Panc1 (cell line): ENCODE data around the gene VSTM2A. TPM values are rescaled to one million over a fixed set of nuclear protein-coding genes. Genes with fewer than 3 reads are reported as not detected.

Experiments used
- ATAC-seq: fragments of 200-7000 bp; cut with Tn5 transposase; 2 replicates; pipeline ENCODE4 v1.9.1; 2020; ENCODE audit warnings: mild to moderate bottlenecking, moderate library complexity
- BruUV-seq: library from RNA; stranded (reverse); fragments of 400-500 nt; replicated peaks from 2 replicates; lab custom pipeline; 2021; lab: Mats Ljungman, UMichigan
- CTCF ChIA-PET: fragments of 300-600 bp; sonication (Branson Sonifier 250); formaldehyde crosslinking; loops from one replicate; lab custom pipeline; 2022; ENCODE audit warnings: antibody characterized with exemption; lab: Charles Lee
- POLR2A ChIA-PET: fragments of 300-600 bp; sonication (Branson Sonifier 250); formaldehyde crosslinking; loops from one replicate; lab custom pipeline; 2022; ENCODE audit warnings: antibody characterized with exemption; lab: Charles Lee
- DNase-seq: peaks from one replicate; pipeline ENCODE4 v3.0.0-alpha.2; 2010; ENCODE audit warnings: low read depth, low spot score
- H3K27ac ChIP-seq: 2 replicates; pipeline ENCODE4 v1.5.1; 2011; ENCODE audit warnings: mild to moderate bottlenecking, low read length, inconsistent platforms
- H3K27me3 ChIP-seq: fragments of 200-500 bp; sonication (Bioruptor generic); 2 replicates; pipeline ENCODE4 v1.6.0; 2014; ENCODE audit warnings: low read length, inconsistent platforms; ENCODE audit not compliant: control insufficient read depth, insufficient read depth
- H3K36me3 ChIP-seq: fragments of 200-500 bp; sonication (Bioruptor generic); 2 replicates; pipeline ENCODE4 v1.5.1; 2014; ENCODE audit warnings: inconsistent platforms, mild to moderate bottlenecking, low read length, moderate library complexity; ENCODE audit not compliant: control insufficient read depth, insufficient read depth
- H3K4me1 ChIP-seq: 2 replicates; pipeline ENCODE4 v1.5.1; 2011; ENCODE audit warnings: inconsistent platforms, mild to moderate bottlenecking, low read length, moderate library complexity; ENCODE audit not compliant: control insufficient read depth, insufficient read depth
- H3K4me3 ChIP-seq, 2 experiments: 2 replicates each; pipeline ENCODE4 v1.5.1; 2011 to 2012; ENCODE audit warnings: low read depth in 2 of 2, low read length in 2 of 2, mild to moderate bottlenecking in 2 of 2, inconsistent platforms in 1 of 2, moderate library complexity in 1 of 2
- H3K9me3 ChIP-seq: fragments of 200-500 bp; sonication (Bioruptor generic); 2 replicates; pipeline ENCODE4 v1.5.1; 2014; ENCODE audit warnings: low read depth, mild to moderate bottlenecking, inconsistent platforms, low read length, moderate library complexity; ENCODE audit not compliant: control insufficient read depth, insufficient read depth
- POLR2AphosphoS5 ChIP-seq: IDR thresholded peaks from 2 replicates; pipeline ENCODE4 v1.6.1; 2012; ENCODE audit warnings: mild to moderate bottlenecking, low read depth, low read length, moderate library complexity
- SIN3A ChIP-seq: IDR thresholded peaks from 2 replicates; pipeline ENCODE4 v1.6.1; 2012; ENCODE audit warnings: low read depth, mild to moderate bottlenecking, low read length, moderate library complexity, borderline replicate concordance; ENCODE audit not compliant: insufficient read depth
- TCF7L2 ChIP-seq: IDR thresholded peaks from 2 replicates; pipeline ENCODE4 v1.6.1; 2011; ENCODE audit warnings: mild to moderate bottlenecking, low read depth, low read length, inconsistent platforms
- in situ Hi-C: cut with HindIII; loops from 2 replicates; pipeline ENCODE4 v1.10.0; 2016; ENCODE audit warnings: low sequenced_read_pairs, low pct_unique_long_range_greater_than_20kb
- intact Hi-C: fragments of 100-400 bp; cut with micrococcal nuclease; formaldehyde crosslinking; loops from one replicate; pipeline ENCODE4 v1.10.0; 2022; ENCODE audit not compliant: unreplicated experiment
- total RNA-seq: library from RNA; stranded (reverse); gene quantifications from one replicate; pipeline ENCODE4 v1.2.1, GENCODE V29; 2021; ENCODE audit not compliant: unreplicated experiment
- TF ChIP-seq, protein P1 (sequence below): fragments of 450-650 bp; IDR thresholded peaks from 2 replicates; pipeline ENCODE4 v1.5.1; 2017; ENCODE audit warnings: mild to moderate bottlenecking
- TF ChIP-seq, protein P2 (sequence below), 2 experiments: IDR thresholded peaks; 2 replicates each; pipeline ENCODE4 v1.6.1; 2011 to 2012; ENCODE audit warnings: low read depth in 2 of 2, control low read depth in 1 of 2, low read length in 1 of 2, mild to moderate bottlenecking in 1 of 2, moderate library complexity in 1 of 2; ENCODE audit not compliant: insufficient read depth in 1 of 2

VSTM2A gene
- total RNA-seq, 1 experiment from 2014 or later = not detected

DNA sequence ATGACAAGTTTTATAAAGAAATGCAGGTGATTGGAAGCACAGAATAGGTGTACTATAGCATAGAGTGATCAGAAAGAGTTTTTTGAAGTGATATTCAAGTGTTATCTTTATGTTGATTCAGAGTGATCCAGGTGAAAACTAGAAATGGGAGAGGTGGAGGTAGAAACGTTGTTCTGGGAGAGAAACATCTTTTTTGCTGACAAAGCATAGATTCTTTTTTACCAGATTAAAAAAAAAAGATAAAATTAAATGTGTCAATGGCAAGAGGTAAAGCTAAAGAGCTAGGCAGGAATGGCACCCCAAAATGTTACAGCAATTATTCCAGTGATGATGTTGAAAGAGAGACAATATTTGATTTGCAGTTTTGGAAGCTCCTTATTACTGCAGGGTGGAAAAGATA lies 12.6 kb upstream of the VSTM2A start:
- no TSS peak for BruUV-seq
- POLR2A ChIA-PET = no interaction called here

DNA sequence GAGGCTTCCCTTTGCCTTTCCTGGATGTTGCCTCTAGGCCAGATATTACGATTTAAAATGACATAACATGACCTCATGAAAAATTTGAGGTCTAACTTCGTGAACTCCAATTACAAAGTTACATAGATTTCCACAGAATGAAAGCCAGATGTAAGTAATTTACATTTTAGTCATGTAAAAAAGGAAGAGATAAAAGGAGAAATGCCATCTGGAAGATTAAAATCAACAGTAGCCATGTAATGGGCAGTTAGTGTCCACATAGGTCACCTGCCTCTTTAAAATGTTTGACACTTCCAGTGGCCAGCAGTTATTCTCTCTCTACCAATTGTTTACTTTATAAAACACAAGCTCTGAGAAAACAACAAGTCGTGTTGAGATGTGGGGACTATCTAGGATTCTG lies 4.1 kb upstream of the VSTM2A start:
- H3K27me3 ChIP-seq = peaks cover 24% of the 10 kb centered on the region
- H3K36me3 ChIP-seq = no peaks in the 10 kb centered on the region
- CTCF ChIA-PET = no interaction called here
- TF ChIP-seq TCF7L2 (no peak), POLR2AphosphoS5 (no peak), SIN3A (no peak)
- TF ChIP-seq, protein P1, sequence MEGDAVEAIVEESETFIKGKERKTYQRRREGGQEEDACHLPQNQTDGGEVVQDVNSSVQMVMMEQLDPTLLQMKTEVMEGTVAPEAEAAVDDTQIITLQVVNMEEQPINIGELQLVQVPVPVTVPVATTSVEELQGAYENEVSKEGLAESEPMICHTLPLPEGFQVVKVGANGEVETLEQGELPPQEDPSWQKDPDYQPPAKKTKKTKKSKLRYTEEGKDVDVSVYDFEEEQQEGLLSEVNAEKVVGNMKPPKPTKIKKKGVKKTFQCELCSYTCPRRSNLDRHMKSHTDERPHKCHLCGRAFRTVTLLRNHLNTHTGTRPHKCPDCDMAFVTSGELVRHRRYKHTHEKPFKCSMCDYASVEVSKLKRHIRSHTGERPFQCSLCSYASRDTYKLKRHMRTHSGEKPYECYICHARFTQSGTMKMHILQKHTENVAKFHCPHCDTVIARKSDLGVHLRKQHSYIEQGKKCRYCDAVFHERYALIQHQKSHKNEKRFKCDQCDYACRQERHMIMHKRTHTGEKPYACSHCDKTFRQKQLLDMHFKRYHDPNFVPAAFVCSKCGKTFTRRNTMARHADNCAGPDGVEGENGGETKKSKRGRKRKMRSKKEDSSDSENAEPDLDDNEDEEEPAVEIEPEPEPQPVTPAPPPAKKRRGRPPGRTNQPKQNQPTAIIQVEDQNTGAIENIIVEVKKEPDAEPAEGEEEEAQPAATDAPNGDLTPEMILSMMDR = no peak
- TF ChIP-seq, protein P2, sequence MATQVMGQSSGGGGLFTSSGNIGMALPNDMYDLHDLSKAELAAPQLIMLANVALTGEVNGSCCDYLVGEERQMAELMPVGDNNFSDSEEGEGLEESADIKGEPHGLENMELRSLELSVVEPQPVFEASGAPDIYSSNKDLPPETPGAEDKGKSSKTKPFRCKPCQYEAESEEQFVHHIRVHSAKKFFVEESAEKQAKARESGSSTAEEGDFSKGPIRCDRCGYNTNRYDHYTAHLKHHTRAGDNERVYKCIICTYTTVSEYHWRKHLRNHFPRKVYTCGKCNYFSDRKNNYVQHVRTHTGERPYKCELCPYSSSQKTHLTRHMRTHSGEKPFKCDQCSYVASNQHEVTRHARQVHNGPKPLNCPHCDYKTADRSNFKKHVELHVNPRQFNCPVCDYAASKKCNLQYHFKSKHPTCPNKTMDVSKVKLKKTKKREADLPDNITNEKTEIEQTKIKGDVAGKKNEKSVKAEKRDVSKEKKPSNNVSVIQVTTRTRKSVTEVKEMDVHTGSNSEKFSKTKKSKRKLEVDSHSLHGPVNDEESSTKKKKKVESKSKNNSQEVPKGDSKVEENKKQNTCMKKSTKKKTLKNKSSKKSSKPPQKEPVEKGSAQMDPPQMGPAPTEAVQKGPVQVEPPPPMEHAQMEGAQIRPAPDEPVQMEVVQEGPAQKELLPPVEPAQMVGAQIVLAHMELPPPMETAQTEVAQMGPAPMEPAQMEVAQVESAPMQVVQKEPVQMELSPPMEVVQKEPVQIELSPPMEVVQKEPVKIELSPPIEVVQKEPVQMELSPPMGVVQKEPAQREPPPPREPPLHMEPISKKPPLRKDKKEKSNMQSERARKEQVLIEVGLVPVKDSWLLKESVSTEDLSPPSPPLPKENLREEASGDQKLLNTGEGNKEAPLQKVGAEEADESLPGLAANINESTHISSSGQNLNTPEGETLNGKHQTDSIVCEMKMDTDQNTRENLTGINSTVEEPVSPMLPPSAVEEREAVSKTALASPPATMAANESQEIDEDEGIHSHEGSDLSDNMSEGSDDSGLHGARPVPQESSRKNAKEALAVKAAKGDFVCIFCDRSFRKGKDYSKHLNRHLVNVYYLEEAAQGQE (IDR thresholded peaks at IDR 0.05; ENCODE audit: insufficient read depth in 1 of 2, low read depth in 2 of 2, low read length in 1 of 2) = no peak
- no peaks in the 10 kb centered on the region for H3K9me3 ChIP-seq
- DNase-seq (no peak), ATAC-seq (no peak)
- H3K27ac ChIP-seq = no peak overlapping the region
- no TSS peak for BruUV-seq
- H3K4me3 ChIP-seq = no peak overlapping the region
- intact Hi-C loops (no loop called here), in situ Hi-C loops (no loop called here)
- POLR2A ChIA-PET = no interaction called here
- H3K4me1 ChIP-seq = no peaks in the 10 kb centered on the region

More for the DNA sequence above, 12.6 kb upstream of the VSTM2A start:
- DNase-seq = no peak
- no peak for ATAC-seq
- TF ChIP-seq, protein P2 (IDR thresholded peaks at IDR 0.05; ENCODE audit: insufficient read depth in 1 of 2, low read depth in 2 of 2, low read length in 1 of 2) = no peak
- TF ChIP-seq POLR2AphosphoS5 (no peak), SIN3A (no peak), TCF7L2 (no peak)
- TF ChIP-seq, protein P1 = no peak
- intact Hi-C loops = no loop called here
- H3K27ac ChIP-seq = no peak overlapping the region
- no peak overlapping the region for H3K4me3 ChIP-seq
- H3K36me3 ChIP-seq = no peaks in the 10 kb centered on the region
- in situ Hi-C loops = no loop called here
- H3K4me1 ChIP-seq = no peaks in the 10 kb centered on the region
- CTCF ChIA-PET = no interaction called here
- no peaks in the 10 kb centered on the region for H3K27me3 ChIP-seq
- H3K9me3 ChIP-seq = no peaks in the 10 kb centered on the region
